Measurements from ENCODE around the gene IFNGR2.
"Not testable (repeated sequence)": the region's sequence is repeated elsewhere in the genome, so short reads cannot be mapped to it uniquely, and the experiment has no call there.

IFNGR2 gene

DNA sequence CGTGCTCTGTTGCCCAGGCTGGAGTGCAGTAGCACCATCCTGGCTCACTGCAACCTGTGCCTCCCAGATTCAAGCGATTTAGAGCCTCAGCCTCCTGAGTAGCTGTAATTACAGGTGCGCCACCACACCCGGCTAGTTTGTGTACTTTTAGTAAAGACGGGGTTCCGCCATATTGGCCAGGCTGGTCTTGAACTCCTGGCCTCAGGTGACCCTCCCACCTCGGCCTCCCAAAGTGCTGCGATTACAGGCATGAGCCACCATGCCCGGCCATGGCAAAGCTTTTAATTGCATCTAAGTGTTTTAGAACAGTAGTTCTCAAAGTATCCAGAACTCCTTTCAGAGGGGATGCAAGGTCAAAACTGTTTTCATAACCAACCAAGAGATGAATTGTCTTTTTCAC, 25.1 kb upstream of the IFNGR2 start:
- no peak for DNase-seq

DNA sequence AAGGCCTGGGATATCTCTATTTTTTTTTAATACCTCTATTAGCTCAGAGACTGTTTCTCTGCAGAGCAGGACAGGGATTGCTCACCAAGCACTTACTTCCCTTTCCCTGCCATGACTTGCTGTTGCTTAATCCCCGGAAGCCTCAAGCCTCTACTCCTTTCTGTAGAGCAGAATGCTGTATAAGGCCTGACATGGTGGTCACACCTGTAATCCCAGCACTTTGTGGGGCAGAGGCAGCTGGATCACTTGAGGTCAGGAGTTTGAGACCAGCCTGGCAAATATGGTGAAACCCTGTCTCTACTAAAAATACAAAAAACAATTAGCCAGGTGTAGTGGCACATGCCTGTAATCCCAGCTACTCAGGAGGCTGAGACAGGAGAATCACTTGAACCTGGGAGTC, 23.3 kb upstream of the IFNGR2 start:
- DNase-seq = not testable (repeated sequence)

DNA sequence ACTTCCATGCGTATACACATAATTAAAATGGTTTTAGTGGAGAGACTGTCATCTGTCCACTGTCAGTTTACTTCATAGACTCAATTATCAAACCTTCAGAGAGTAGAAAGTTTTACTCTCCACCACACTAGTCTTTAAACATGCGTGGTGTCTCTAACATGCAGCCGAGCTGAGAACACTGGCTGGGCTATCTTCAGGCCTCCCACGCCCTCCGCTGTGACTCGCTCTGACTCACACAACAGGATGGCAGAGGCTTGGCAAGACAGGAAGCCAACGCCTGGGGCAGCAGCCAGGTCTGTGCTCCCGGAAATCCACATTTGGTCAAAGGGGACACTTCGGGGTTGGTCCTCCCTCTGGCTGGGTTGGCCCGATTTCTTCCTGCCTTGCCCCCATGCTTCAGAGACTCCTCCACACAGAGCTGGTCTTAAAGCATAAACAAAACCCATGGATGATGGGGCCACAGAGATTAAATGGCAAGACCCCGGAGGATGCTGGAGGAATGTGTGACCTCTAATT, 22.7 kb upstream of the IFNGR2 start:
- no peak for DNase-seq

DNA sequence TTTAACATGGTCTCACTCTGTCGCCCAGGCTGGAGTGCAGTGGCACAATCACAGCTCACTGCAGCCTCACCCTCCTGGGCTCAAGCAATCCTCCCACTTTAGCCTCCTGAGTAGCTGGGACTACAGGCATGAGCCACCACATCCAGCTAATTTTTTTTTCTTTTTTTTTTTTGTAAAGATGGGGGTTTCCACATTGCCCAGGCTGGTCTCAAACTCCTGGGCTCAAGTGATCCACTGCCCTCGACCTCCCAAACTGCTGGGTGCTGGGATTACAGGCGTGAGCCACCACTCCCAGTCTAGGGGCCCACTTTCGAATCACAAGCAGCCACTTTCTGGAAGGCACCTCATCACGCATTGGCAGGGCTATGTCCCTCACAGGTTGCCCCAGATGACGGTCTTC, 21.8 kb upstream of the IFNGR2 start:
- not testable (repeated sequence) for DNase-seq

DNA sequence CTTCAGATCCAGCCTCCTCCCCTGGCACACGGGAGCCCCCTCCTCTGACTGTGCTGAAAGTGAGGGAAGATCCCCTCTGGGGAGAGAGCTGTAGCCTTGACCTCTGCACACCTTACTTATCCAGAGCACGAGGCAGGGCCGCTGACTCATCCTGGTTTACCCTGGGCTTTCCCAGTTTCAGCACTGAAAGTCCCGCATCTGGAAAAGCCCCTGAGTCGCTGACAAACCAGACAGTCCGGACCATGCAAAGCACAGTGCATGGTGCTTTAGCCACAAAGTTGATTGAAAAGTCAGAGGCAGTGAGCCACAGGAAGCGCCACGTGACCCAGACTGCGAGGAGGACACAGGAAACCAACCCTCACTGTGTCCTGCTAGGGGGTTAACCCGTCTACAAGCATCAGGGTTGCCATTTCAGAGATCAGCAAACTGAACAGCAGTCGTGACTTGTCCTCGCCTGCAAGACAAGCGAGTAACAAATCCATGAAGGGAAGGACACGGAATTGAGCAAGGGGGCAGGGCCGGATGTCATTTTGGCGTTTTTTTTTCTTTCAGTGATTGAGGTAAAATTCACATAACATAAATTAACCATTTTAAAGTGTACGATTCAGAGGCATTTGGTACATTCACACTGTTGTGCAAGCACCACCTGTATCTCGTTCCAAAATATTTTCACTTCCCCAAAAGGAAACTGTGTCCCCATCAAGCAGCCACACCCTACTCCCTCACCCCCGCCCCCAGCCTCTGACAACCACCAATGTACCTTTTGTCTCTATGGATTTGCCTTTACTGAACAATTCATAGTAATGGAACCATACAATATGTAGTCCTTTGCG, 19.9 kb upstream of the IFNGR2 start:
- DNase-seq = no peak

DNA sequence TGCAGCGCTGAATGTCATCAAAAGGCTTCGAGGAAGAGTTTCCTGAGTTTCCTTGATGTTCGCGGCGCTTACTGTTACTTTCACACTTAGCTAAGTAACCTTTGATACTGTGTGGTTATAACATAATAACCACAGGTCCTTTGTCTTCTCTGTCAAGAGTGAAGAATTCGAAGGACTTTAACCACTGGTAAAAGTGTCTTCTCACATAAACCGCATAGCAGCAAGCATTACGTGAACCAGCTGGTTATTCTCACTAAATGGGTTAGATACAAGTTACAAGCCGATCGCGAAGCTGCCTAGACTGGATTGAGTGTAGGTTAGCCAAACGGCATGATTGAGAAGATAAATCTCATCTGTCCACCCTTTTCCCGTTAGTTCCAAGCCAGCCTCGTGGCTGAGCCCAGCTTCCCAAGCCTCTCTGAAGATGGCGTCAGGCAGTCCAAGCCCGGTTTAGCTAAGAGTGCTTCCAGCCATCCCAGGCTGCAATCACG, 18.3 kb upstream of the IFNGR2 start:
- no peak for DNase-seq

DNA sequence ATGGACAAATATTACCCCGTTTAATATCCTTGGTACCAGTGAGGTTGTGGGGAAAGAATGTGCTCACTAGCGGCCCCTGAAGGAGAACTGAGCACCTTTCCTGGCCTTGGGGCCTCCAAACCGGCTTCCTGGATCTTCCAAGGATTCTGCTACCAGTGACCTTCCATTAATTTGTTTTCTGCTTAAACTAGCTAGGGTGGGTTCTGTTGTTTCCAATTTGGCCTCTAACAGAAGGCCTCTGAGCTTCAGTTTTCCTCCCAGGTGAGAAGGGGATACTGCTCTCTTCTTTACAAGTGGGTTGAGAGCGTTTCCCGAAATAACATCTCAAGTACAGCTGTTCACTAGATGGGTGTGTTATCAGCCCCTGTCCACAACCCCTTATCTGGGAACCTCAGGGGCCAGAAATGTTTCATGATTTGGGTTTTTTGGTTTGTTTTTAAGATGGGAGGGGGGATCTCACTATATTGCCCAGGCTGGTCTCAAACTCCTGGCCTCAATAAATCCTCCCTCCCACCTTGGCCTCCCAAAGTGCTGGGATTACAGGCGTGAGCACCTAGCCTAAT, 16.9 kb upstream of the IFNGR2 start:
- DNase-seq = no peak

DNA sequence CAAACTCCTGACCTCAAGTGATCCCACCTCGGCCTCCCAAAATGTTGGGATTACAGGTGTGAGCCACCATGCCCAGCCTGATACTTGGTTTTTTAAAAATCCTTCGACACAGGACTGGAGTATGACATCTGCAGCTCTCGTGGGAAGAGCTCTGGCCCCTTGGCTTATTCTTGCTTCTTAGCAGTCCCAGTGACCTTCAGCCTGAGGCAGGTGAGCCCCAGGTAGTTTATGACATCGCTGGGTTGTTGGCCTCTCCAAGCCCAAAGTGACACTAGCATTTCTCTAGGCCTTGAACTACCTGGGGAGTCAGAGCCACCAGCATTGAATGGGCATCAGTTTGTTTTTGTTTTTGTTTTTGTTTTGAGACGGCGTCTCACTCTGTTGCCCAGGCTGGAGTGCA, 15.9 kb upstream of the IFNGR2 start:
- no peak for DNase-seq

DNA sequence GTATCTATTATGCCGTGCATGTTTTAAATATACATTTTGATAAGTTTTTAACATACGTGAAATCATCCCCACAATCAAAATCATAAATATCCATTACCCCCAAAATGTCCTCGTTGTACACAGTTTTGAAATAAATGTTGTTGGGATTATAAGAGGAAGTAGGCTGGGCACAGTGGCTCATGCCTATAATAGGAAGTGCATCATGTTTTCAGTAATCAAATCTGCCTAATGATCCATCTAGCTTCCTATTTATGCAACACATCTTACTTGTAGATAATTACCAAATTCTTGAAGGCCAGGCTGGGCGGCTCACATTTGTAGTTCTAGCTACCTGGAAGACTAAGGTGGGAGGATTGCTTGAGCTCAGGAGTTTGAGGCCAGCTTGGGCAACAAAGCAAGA, 15.0 kb upstream of the IFNGR2 start:
- no peak for DNase-seq

DNA sequence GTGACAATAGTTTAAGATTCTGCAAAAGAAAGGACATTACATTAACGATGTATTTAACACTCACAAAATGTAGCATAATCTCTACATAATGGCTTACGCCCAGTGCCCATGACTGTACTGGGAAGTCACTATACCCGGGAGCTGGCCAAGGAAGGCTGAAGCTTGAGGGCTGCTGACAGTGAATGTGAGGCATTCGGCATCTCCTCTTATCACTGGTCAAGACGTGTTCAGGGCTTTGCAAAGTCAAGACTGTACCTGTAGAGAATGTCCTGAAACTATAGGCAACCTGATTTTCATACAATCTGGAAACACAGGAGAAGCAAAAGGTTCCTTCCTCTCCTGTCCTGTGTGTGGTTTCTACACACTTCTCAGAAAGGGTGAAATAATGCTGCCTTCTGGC, 12.7 kb upstream of the IFNGR2 start:
- DNase-seq = no peak

DNA sequence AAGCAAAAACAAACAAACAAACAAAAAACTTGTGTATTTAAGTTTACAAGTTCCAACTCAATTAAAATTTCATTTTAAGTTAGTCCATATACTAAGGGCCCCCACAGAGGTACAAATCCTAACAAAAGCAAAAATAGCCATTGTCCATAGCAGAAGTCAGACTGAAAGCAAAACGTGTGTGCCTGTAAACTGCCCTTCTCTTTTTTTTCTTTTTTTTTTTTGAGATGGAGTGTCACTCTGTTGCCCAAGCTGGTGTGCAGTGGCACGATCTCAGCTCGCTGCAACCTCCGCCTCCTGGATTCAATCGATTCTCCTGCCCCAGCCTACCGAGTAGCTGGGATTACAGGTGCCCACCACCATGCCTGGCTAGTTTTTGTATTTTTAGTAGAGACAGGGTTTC, 11.6 kb upstream of the IFNGR2 start:
- no peak for DNase-seq

DNA sequence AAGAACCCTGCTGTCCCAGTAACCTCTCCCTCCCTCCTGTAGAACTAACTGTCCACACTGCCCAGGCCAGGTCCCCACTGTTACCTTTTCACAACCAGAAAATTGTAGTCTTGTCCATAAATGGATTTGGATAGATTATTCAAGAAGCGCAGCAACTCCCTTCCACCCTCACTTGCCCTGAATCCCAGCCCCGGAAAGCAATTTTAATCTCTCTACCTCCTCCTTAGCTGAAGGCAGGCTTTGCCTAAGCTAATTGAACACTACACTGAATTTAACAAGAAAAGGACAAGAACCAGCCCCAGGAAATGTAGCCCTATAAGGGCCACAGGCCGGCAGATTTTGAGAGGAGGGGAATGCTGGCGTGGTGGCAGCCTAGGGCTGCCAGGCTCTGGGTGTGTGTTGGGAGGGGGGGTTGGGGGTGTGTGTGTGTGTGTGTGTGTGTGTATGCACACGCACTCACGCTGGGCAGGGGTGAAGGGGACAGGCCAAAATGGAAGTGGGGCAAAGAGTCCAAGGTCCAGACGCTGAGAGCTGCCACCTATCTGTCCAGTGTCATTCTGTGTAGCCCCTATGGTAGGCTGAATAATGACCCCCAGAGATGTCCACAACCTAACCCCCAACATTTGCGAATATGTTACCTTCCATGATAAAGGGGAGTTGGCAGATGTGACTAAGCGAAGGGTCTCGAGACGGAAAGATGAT, 10.8 kb upstream of the IFNGR2 start:
- DNase-seq = no peak

DNA sequence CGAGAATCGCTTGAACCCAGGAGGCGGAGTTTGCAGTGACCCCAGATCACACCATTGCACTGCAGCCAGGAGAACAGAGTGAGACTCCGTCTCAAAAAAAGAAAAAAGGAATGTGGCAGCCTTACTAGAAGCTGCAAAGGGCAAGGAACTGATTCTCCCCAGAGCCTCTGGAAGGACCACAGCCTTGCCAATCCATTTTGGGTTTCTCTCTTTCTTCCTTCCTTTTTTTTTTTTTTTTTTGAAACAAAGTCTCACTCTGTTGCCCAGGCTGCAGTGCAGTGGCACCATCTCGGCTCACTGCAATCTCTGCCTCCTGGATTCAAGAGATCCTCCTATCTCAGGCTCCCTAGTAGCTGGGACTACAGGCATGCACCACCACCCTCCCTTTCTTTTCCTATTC, 9.9 kb upstream of the IFNGR2 start:
- no peak for DNase-seq

DNA sequence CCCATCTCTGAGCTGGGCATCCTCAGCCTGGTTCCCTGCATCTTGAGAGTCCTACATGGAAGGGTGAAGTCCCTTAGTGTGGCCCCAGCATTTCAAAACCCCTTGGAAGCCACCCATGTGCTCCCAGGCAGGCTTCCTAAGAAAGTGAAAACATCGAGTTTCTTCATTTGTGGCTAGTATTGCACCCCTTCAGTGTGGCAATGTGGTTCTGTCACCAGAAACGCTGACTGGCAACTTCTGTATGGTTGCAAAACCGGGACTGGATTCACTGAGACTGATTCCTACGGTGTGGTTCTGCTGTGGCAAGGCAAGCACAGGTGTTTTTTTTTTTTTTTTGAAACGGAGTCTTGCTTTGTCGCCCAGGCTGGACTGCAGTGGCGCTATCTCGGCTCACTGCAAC, 9.0 kb upstream of the IFNGR2 start:
- no peak for DNase-seq

DNA sequence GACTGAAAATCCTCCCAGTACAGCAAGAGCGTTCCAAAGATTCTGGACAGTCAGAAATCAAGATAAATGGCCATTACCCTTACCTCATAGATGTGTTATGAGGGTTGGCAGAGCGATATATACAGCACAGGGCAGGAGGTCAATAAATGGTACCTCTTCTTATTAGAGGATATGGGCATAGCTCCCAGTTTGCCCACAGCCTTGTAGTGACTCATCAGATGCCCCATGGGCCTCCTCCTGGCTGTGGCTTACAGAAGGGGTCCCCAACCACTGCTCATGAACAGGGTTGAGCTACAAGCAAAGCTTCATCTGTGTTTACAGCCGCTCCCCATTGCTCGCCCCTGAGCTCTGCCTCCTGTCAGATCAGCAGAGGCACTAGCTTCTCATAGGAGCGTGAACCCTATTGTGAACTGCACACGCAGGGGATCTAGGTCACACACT, 7.3 kb upstream of the IFNGR2 start:
- no peak for DNase-seq

DNA sequence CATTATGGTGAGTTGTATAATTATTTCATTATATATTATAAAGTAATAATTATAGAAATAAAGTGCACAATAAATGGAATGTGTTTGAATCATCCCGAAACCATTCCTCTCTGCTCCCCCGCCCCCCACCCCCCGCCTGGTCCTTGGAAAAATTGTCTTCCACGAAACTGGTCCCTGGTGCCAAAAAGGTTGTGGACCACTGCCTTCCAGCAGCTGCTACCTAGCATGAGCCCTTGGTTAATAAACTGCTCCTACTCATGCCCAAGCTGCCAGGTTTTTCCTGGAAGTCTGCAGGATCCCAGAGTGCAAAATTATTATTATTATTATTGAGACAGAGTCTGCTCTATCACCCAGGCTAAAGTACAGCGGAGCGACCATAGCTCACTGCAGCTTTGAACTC, 6.8 kb upstream of the IFNGR2 start:
- no peak for DNase-seq

DNA sequence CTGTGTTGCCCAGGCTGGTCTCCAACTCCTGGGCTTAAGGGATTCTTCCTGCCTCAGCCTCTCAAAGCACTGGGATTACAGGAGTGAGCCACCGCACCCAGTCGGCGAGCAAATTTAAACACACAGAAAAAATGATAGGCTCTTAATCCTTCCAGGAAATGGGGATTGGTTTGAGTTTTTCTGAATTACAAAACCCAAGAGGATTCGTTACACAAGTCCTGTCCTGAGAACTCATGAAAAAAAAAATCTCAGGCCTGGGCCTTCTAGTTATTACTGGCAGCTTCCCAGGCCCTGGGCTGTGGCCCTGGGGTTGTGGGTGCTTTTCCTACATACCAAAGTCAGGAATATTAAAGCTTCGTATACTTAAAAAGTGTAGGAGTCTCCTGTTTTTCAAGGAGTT, 6.3 kb upstream of the IFNGR2 start:
- DNase-seq = no peak

DNA sequence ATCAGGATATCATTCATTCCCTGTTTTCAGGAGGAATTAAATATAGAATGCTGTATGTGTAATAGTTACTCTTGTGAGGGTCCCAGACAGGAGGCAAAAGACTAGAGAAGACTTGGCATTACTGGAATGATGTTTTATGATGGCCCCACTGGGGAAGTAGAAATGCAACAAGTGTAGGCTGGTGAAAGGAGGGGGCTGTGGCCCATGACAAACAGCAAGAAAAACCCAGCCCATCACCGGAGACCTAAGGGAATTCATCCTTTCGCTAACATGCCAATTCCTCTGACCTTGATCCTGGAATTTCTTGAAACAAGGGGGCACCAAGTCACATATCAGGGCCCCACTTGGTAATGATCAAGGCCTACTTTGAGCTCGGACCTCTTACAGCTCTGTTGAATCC, 5.5 kb upstream of the IFNGR2 start:
- no peak for DNase-seq

DNA sequence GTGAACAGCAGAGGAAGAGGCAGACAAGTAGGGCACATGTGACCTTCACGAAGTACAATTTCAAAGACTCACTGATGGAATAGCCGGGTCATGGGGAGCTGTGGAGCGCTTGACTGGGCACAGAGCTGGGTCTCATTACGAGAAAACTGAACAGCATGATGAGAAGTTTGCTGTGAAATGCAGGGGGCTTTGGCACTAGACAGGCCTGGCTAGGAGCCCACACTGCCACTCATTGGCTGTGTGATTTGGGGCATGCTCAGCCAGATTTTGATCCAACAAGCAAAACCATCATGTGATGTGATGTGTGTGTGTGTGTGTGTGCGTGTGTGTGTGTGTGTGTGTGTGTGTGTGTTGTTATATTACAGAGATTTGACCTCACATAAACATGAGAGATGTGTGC, 4.9 kb upstream of the IFNGR2 start:
- DNase-seq = no peak

DNA sequence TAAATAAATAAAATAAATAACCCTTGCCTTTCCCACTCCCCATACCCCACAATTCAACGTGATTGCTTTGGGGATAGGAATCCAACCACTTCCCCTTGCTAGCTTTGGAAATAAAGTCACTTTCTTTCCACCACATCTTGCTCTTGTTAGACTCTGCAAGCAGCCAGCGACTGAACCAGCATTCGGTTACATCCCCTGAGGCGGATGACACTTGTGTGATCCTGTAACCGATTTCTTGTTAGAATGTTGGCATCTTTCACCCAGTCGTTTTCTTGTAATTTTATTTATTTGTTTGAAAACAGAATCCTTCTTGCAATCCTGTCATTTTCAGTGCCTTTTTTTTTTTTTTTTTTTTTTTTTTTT, 1.6 kb upstream of the IFNGR2 start:
- no peak for DNase-seq

DNA sequence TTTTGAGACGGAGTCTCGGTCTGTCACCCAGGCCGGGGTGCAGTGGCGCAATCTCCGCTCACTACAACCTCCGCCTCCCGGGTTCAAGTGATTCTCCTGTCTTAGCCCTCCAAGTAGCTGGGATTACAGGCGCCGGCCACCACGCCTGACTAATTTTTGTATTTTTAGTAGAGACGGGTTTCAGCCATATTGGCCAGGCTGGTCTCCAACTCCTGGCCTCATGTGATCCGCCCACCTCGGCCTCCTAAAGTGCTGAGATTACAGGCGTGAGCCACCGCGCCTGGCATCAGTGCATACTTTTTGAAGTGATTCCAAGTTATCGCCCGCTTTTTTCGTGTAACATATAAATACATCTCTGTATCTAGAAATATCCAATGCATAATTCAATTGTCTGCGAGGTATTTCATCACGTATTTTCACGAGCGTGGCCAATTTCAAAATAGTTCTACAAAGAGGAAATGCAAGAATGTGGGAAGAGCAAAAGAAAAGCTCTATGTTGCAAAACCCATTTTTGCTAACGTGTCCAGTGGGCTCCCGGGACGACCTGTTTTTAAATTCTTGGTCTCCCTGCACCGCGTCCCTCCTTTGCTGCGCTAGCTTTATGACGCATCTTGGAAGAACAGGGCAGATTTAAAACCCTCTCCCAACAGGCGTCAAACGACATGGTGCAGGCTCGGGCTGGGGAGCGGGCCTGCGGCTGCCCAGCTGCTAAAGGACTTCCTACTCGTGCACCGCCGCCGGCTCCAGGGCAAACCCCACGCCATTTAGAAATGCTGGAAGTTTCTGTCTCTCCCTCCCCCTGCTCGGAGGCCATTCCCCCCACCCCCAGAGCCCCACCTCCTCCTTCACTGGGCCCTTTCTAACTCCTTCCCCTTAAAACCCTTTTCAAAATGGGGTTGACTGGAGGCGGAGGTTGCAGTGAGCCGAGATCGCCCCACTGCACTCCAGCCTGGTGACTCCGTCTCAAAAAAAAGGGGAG, 923 bp upstream of the IFNGR2 start:
- DNase-seq = no peak

DNA sequence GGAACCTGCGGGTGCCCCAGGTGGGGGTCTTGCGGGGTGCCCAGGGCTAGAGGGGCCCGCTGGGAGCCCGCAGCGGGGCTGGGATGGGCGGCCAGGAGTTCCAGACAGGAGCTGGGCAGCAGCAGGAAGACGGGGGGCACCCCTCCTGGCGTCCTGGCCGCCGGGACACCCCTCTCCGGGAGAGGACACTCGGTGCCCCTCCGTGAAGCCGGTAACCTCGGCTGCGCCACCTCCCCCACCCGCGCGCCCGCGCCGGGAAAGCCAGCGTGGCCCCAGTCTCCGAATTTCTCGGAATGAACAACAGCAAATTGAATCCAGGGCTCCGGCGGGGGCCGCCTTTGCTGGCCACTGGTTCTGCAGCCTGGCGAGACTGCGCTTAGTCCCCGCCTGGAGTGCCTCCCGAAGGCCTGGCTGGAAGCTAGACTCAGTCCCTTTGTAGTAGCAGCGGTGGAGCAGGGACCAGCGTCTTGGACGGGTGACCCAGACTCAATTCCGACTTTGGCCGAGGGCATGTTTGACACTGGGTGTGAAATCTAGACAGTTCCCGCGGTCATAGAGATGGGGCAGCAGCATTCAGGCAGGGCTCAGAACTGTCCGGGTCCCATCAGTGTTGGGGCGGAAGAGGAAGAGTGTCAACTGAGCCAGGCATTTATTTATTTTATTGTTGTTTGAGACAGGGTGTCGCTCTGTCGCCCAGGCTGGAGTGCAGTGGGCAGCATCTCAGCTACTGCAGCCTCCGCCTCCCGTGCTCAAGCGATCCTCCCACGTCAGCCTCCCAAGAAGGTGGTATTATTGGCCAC, 773 bp downstream of the IFNGR2 start:
- DNase-seq = no peak

Measured in NCI-H187 (cell line).